ENCODE measurements around the gene FAM180B. TPM values are rescaled to one million over a fixed set of nuclear protein-coding genes. Genes with fewer than 3 reads are reported as not detected.
"Not testable (repeated sequence)": the region's sequence is repeated elsewhere in the genome, so short reads cannot be mapped to it uniquely, and the experiment has no call there.

Gene FAM180B
- total RNA-seq, 1 donor from 2014 or later = not detected

GRCh38 chr11:47593934-47594855 lies 7.7 kb downstream of the FAM180B start, which contains the start of gene C1QTNF4:
Gene C1QTNF4 (minus strand): TSS chr11:47594411. CDS start chr11:47590810, 3,601 bp downstream.
- DNase-seq (ENCODE audit: extremely low read depth, low read depth, low spot score) = no peak

GRCh38 chr11:47595029-47595428 lies 8.6 kb downstream of the FAM180B start:
- no peak for DNase-seq (ENCODE audit: extremely low read depth, low read depth, low spot score)

- no peak for DNase-seq (ENCODE audit: extremely low read depth, low read depth, low spot score)
Measured at GRCh38 chr11:47595967-47596366, 9.5 kb downstream of the FAM180B start.

GRCh38 chr11:47599902-47600301 lies 13.4 kb downstream of the FAM180B start:
- no peak for DNase-seq (ENCODE audit: extremely low read depth, low read depth, low spot score)

GRCh38 chr11:47603295-47603694 lies 16.8 kb downstream of the FAM180B start:
- no peak for DNase-seq (ENCODE audit: extremely low read depth, low read depth, low spot score)

- no peak for DNase-seq (ENCODE audit: extremely low read depth, low read depth, low spot score)
Measured at GRCh38 chr11:47605921-47606320, 19.4 kb downstream of the FAM180B start.

- DNase-seq (ENCODE audit: extremely low read depth, low read depth, low spot score) = no peak
Measured at GRCh38 chr11:47606731-47607130, 20.3 kb downstream of the FAM180B start.

GRCh38 chr11:47607380-47607779 lies 20.9 kb downstream of the FAM180B start:
- no peak for DNase-seq (ENCODE audit: extremely low read depth, low read depth, low spot score)

GRCh38 chr11:47609675-47610074 lies 23.2 kb downstream of the FAM180B start:
- no peak for DNase-seq (ENCODE audit: extremely low read depth, low read depth, low spot score)

- no peak for DNase-seq (ENCODE audit: extremely low read depth, low read depth, low spot score)
Measured at GRCh38 chr11:47611348-47611794, 24.9 kb downstream of the FAM180B start.

- no peak for DNase-seq (ENCODE audit: extremely low read depth, low read depth, low spot score)
Measured at GRCh38 chr11:47615249-47615648, 28.8 kb downstream of the FAM180B start.

- peak; percentile 34 for DNase-seq (ENCODE audit: extremely low read depth, low read depth, low spot score)
Measured at GRCh38 chr11:47616726-47617416, 30.4 kb downstream of the FAM180B start.

- DNase-seq (ENCODE audit: extremely low read depth, low read depth, low spot score) = no peak
Measured at GRCh38 chr11:47617417-47617809, 30.9 kb downstream of the FAM180B start.

GRCh38 chr11:47620836-47621378 lies 34.4 kb downstream of the FAM180B start:
- DNase-seq (ENCODE audit: extremely low read depth, low read depth, low spot score) = no peak

GRCh38 chr11:47626234-47626633 lies 39.8 kb downstream of the FAM180B start:
- DNase-seq (ENCODE audit: extremely low read depth, low read depth, low spot score) = no peak

- DNase-seq (ENCODE audit: extremely low read depth, low read depth, low spot score) = no peak
Measured at GRCh38 chr11:47628026-47628425, 41.5 kb downstream of the FAM180B start.

- no peak for DNase-seq (ENCODE audit: extremely low read depth, low read depth, low spot score)
Measured at GRCh38 chr11:47631473-47631872, 45.0 kb downstream of the FAM180B start.

- not testable (repeated sequence) for DNase-seq (ENCODE audit: extremely low read depth, low read depth, low spot score)
Measured at GRCh38 chr11:47636331-47636730, 49.9 kb downstream of the FAM180B start.
